Activated T-helper 17 cell treated with anti-CD3 and anti-CD28 coated beads, Interleukin-2, amount 50 U/mL, for 72 hours (primary cell): ENCODE data around the gene GRIK2. TPM values are rescaled to one million over a fixed set of nuclear protein-coding genes. Genes with fewer than 3 reads are reported as not detected.

ENCODE experiments used
- ATAC-seq: fragments of 150-1000 bp; cut with Tn5 transposase; replicated peaks from 2 replicates; pipeline ENCODE4 v1.10.0; 2021; ENCODE audit warnings: mild to moderate bottlenecking, moderate library complexity
- H3K27ac Mint-ChIP-seq: one replicate; pipeline ENCODE4 v1.8.0; 2022; ENCODE audit warnings: mixed read lengths
- H3K27me3 Mint-ChIP-seq: one replicate; pipeline ENCODE4 v1.8.0; 2022; ENCODE audit warnings: mixed read lengths
- H3K36me3 Mint-ChIP-seq: one replicate; pipeline ENCODE4 v1.8.0; 2022; ENCODE audit warnings: low read depth, mild to moderate bottlenecking, mixed read lengths
- H3K4me1 Mint-ChIP-seq: one replicate; pipeline ENCODE4 v1.8.0; 2022; ENCODE audit warnings: mixed read lengths
- H3K4me3 Mint-ChIP-seq: one replicate; pipeline ENCODE4 v1.8.0; 2022; ENCODE audit warnings: mild to moderate bottlenecking, mixed read lengths
- H3K9me3 Mint-ChIP-seq: one replicate; pipeline ENCODE4 v1.8.0; 2022; ENCODE audit warnings: mixed read lengths
- total RNA-seq, 2 donors: library from RNA; stranded (reverse); gene quantifications; one replicate each; pipeline ENCODE4 v1.2.3, GENCODE V29; 2022

Gene GRIK2
- total RNA-seq, 2 donors from 2014 or later = 0.13 TPM; not detected in 1

GRCh38 chr6:101686653-101687052, 293.1 kb downstream of the GRIK2 start:
- Mint-ChIP-seq H3K9me3 (peaks cover 9% of the 10 kb centered on the region), H3K4me3 (no peak overlapping the region), H3K36me3 (no peaks in the 10 kb centered on the region), H3K27me3 (no peaks in the 10 kb centered on the region), H3K27ac (no peak overlapping the region), H3K4me1 (no peaks in the 10 kb centered on the region)
- no peak for ATAC-seq

GRCh38 chr6:101689156-101689555, 295.6 kb downstream of the GRIK2 start:
- H3K4me3 Mint-ChIP-seq = no peak overlapping the region
- no peak overlapping the region for H3K27ac Mint-ChIP-seq
- no peak for ATAC-seq
- peaks cover 9% of the 10 kb centered on the region for H3K9me3 Mint-ChIP-seq
- no peaks in the 10 kb centered on the region for H3K4me1 Mint-ChIP-seq
- H3K27me3 Mint-ChIP-seq = no peaks in the 10 kb centered on the region
- no peaks in the 10 kb centered on the region for H3K36me3 Mint-ChIP-seq

GRCh38 chr6:101689695-101690094, 296.2 kb downstream of the GRIK2 start:
- Mint-ChIP-seq H3K4me1 (no peaks in the 10 kb centered on the region), H3K4me3 (no peak overlapping the region), H3K27ac (no peak overlapping the region), H3K27me3 (no peaks in the 10 kb centered on the region), H3K9me3 (peaks cover 9% of the 10 kb centered on the region), H3K36me3 (no peaks in the 10 kb centered on the region)
- ATAC-seq = no peak

- Mint-ChIP-seq H3K4me1 (no peaks in the 10 kb centered on the region), H3K36me3 (no peaks in the 10 kb centered on the region)
Observed at GRCh38 chr6:101700655-101701054, 307.1 kb downstream of the GRIK2 start.

GRCh38 chr6:101703311-101703710, 309.8 kb downstream of the GRIK2 start:
- no peak for ATAC-seq
- no peak overlapping the region for H3K4me3 Mint-ChIP-seq
- no peaks in the 10 kb centered on the region for H3K4me1 Mint-ChIP-seq
- no peak overlapping the region for H3K27ac Mint-ChIP-seq
- peaks cover 4% of the 10 kb centered on the region for H3K9me3 Mint-ChIP-seq
- H3K36me3 Mint-ChIP-seq = no peaks in the 10 kb centered on the region
- no peaks in the 10 kb centered on the region for H3K27me3 Mint-ChIP-seq

More at GRCh38 chr6:101700655-101701054, 307.1 kb downstream of the GRIK2 start:
- no peak for ATAC-seq
- peaks cover 4% of the 10 kb centered on the region for H3K9me3 Mint-ChIP-seq
- H3K27ac Mint-ChIP-seq = no peak overlapping the region
- no peaks in the 10 kb centered on the region for H3K27me3 Mint-ChIP-seq
- H3K4me3 Mint-ChIP-seq = no peak overlapping the region

GRCh38 chr6:101705866-101706265, 312.4 kb downstream of the GRIK2 start:
- no peaks in the 10 kb centered on the region for H3K9me3 Mint-ChIP-seq
- no peak for ATAC-seq
- H3K36me3 Mint-ChIP-seq = no peaks in the 10 kb centered on the region
- H3K27ac Mint-ChIP-seq = no peak overlapping the region
- H3K27me3 Mint-ChIP-seq = no peaks in the 10 kb centered on the region
- no peaks in the 10 kb centered on the region for H3K4me1 Mint-ChIP-seq
- no peak overlapping the region for H3K4me3 Mint-ChIP-seq

GRCh38 chr6:101706576-101706975, 313.1 kb downstream of the GRIK2 start:
- no peaks in the 10 kb centered on the region for H3K9me3 Mint-ChIP-seq
- H3K27ac Mint-ChIP-seq = no peak overlapping the region
- no peaks in the 10 kb centered on the region for H3K4me1 Mint-ChIP-seq
- no peaks in the 10 kb centered on the region for H3K36me3 Mint-ChIP-seq
- no peak overlapping the region for H3K4me3 Mint-ChIP-seq
- no peaks in the 10 kb centered on the region for H3K27me3 Mint-ChIP-seq
- ATAC-seq = no peak

- H3K9me3 Mint-ChIP-seq = no peaks in the 10 kb centered on the region
- no peaks in the 10 kb centered on the region for H3K27me3 Mint-ChIP-seq
- no peak for ATAC-seq
- no peak overlapping the region for H3K4me3 Mint-ChIP-seq
- H3K36me3 Mint-ChIP-seq = no peaks in the 10 kb centered on the region
- no peak overlapping the region for H3K27ac Mint-ChIP-seq
- no peaks in the 10 kb centered on the region for H3K4me1 Mint-ChIP-seq
Observed at GRCh38 chr6:101711518-101711917, 318.0 kb downstream of the GRIK2 start.

GRCh38 chr6:101716387-101716786, 322.9 kb downstream of the GRIK2 start:
- no peaks in the 10 kb centered on the region for H3K36me3 Mint-ChIP-seq
- H3K9me3 Mint-ChIP-seq = no peaks in the 10 kb centered on the region
- H3K27me3 Mint-ChIP-seq = no peaks in the 10 kb centered on the region
- H3K4me1 Mint-ChIP-seq = no peaks in the 10 kb centered on the region
- H3K27ac Mint-ChIP-seq = no peak overlapping the region
- H3K4me3 Mint-ChIP-seq = no peak overlapping the region
- no peak for ATAC-seq

- Mint-ChIP-seq H3K9me3 (no peaks in the 10 kb centered on the region), H3K4me1 (no peaks in the 10 kb centered on the region), H3K27ac (no peak overlapping the region), H3K4me3 (no peak overlapping the region), H3K27me3 (no peaks in the 10 kb centered on the region), H3K36me3 (no peaks in the 10 kb centered on the region)
- no peak for ATAC-seq
Observed at GRCh38 chr6:101716810-101717209, 323.3 kb downstream of the GRIK2 start.

GRCh38 chr6:101719521-101719920, 326.0 kb downstream of the GRIK2 start:
- Mint-ChIP-seq H3K4me3 (no peak overlapping the region), H3K36me3 (no peaks in the 10 kb centered on the region), H3K4me1 (no peaks in the 10 kb centered on the region), H3K27me3 (no peaks in the 10 kb centered on the region), H3K9me3 (no peaks in the 10 kb centered on the region), H3K27ac (no peak overlapping the region)
- no peak for ATAC-seq

GRCh38 chr6:101722471-101722870, 329.0 kb downstream of the GRIK2 start:
- Mint-ChIP-seq H3K4me1 (no peaks in the 10 kb centered on the region), H3K27ac (no peak overlapping the region), H3K27me3 (no peaks in the 10 kb centered on the region), H3K36me3 (no peaks in the 10 kb centered on the region), H3K4me3 (no peak overlapping the region), H3K9me3 (no peaks in the 10 kb centered on the region)
- no peak for ATAC-seq

- ATAC-seq = no peak
- Mint-ChIP-seq H3K36me3 (no peaks in the 10 kb centered on the region), H3K4me1 (no peaks in the 10 kb centered on the region), H3K4me3 (no peak overlapping the region), H3K27ac (no peak overlapping the region), H3K27me3 (no peaks in the 10 kb centered on the region), H3K9me3 (no peaks in the 10 kb centered on the region)
Observed at GRCh38 chr6:101722991-101723579, 329.6 kb downstream of the GRIK2 start.

GRCh38 chr6:101728388-101728787, 334.9 kb downstream of the GRIK2 start:
- no peaks in the 10 kb centered on the region for H3K27me3 Mint-ChIP-seq
- no peak for ATAC-seq
- H3K36me3 Mint-ChIP-seq = no peaks in the 10 kb centered on the region

GRCh38 chr6:101728956-101729355, 335.4 kb downstream of the GRIK2 start:
- no peaks in the 10 kb centered on the region for H3K36me3 Mint-ChIP-seq
- H3K27ac Mint-ChIP-seq = no peak overlapping the region
- H3K4me1 Mint-ChIP-seq = no peaks in the 10 kb centered on the region
- H3K4me3 Mint-ChIP-seq = no peak overlapping the region
- peaks cover 2% of the 10 kb centered on the region for H3K9me3 Mint-ChIP-seq
- H3K27me3 Mint-ChIP-seq = no peaks in the 10 kb centered on the region
- ATAC-seq = no peak

More at GRCh38 chr6:101728388-101728787, 334.9 kb downstream of the GRIK2 start:
- Mint-ChIP-seq H3K9me3 (no peaks in the 10 kb centered on the region), H3K4me1 (no peaks in the 10 kb centered on the region), H3K4me3 (no peak overlapping the region), H3K27ac (no peak overlapping the region)

- Mint-ChIP-seq H3K27ac (no peak overlapping the region), H3K4me1 (no peaks in the 10 kb centered on the region), H3K27me3 (no peaks in the 10 kb centered on the region), H3K9me3 (peaks cover 11% of the 10 kb centered on the region), H3K36me3 (no peaks in the 10 kb centered on the region), H3K4me3 (no peak overlapping the region)
- ATAC-seq = no peak
Observed at GRCh38 chr6:101730954-101731353, 337.4 kb downstream of the GRIK2 start.
